GM18909 (cell line): ENCODE measurements around the gene C1QL2.

Source experiments
- ATAC-seq: cut with Tn5 transposase; IDR thresholded peaks from one replicate; pipeline ENCODE4 v1.9.1; 2021; ENCODE audit warnings: mild to moderate bottlenecking; ENCODE audit not compliant: unreplicated experiment, poor library complexity

Gene C1QL2

GRCh38 chr2:119112230-119112629, 46.3 kb downstream of the C1QL2 start:
- ATAC-seq: no peak

GRCh38 chr2:119111115-119111975, 47.2 kb downstream of the C1QL2 start:
- no peak for ATAC-seq

GRCh38 chr2:119109866-119110265, 48.7 kb downstream of the C1QL2 start:
- ATAC-seq: no peak

GRCh38 chr2:119108186-119108585, 50.4 kb downstream of the C1QL2 start:
- no peak for ATAC-seq

GRCh38 chr2:119106301-119106897, 52.2 kb downstream of the C1QL2 start:
- no peak for ATAC-seq
